Measurements from ENCODE around the gene LTBP4. TPM values are rescaled to one million over a fixed set of nuclear protein-coding genes. Genes with fewer than 3 reads are reported as not detected.

Gene LTBP4
- total and polyA plus RNA-seq, 2 of the 13 experiments (the other 11 are each of a cell fraction or from before 2014, with no cell fraction given), result 0.86 to 2.3 TPM

GRCh38 chr19:40662925-40663694 lies 61.9 kb downstream of the LTBP4 start (continued):
- TF ChIP-seq E2F5 (CRISPR knock-in tag; conservative IDR thresholded peaks at IDR 0.05) (0 out of 2 replicates have a peak, but pooled peaks have one; percentile 60), RFXAP (CRISPR knock-in tag; IDR thresholded peaks at IDR 0.05; ENCODE audit: borderline replicate concordance) (peak; percentile 85; the same call in 1 of the 2 replicates), ZNF282 (IDR thresholded peaks at IDR 0.05; ENCODE audit: partially characterized antibody) (no peak), ZNF468 (CRISPR knock-in tag; IDR thresholded peaks at IDR 0.05) (no peak), ZNF512 (CRISPR knock-in tag; IDR thresholded peaks at IDR 0.05) (no peak), PRDM15 (CRISPR knock-in tag; IDR thresholded peaks at IDR 0.05) (peak; percentile 51; the same call in 1 of the 2 replicates), ADNP (CRISPR knock-in tag; IDR thresholded peaks at IDR 0.05) (no peak), ZNF724P (CRISPR knock-in tag; IDR thresholded peaks at IDR 0.05; ENCODE audit: borderline replicate concordance) (peak; percentile 93; the same call in 1 of the 2 replicates), SALL1 (CRISPR knock-in tag; IDR thresholded peaks at IDR 0.05) (peak; percentile 87), ZNF510 (CRISPR knock-in tag; IDR thresholded peaks at IDR 0.05; ENCODE audit: low read depth) (no peak), ZNF10 (CRISPR knock-in tag; IDR thresholded peaks at IDR 0.05; ENCODE audit: borderline replicate concordance, low read depth) (no peak)
- TF ChIP-seq, protein P1, sequence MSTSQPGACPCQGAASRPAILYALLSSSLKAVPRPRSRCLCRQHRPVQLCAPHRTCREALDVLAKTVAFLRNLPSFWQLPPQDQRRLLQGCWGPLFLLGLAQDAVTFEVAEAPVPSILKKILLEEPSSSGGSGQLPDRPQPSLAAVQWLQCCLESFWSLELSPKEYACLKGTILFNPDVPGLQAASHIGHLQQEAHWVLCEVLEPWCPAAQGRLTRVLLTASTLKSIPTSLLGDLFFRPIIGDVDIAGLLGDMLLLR (CRISPR knock-in tag; IDR thresholded peaks at IDR 0.05), result peak; percentile 94; the same call in 1 of the 2 replicates
- TF ChIP-seq, protein P2, sequence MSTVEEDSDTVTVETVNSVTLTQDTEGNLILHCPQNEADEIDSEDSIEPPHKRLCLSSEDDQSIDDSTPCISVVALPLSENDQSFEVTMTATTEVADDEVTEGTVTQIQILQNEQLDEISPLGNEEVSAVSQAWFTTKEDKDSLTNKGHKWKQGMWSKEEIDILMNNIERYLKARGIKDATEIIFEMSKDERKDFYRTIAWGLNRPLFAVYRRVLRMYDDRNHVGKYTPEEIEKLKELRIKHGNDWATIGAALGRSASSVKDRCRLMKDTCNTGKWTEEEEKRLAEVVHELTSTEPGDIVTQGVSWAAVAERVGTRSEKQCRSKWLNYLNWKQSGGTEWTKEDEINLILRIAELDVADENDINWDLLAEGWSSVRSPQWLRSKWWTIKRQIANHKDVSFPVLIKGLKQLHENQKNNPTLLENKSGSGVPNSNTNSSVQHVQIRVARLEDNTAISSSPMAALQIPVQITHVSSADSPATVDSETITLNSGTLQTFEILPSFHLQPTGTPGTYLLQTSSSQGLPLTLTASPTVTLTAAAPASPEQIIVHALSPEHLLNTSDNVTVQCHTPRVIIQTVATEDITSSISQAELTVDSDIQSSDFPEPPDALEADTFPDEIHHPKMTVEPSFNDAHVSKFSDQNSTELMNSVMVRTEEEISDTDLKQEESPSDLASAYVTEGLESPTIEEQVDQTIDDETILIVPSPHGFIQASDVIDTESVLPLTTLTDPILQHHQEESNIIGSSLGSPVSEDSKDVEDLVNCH (CRISPR knock-in tag; IDR thresholded peaks at IDR 0.05), result no peak

Measured in HepG2 (cell line).